Hematopoietic multipotent progenitor cell treated with erythropoietin and hydrocortisone succinate and interleukin-3 and kit ligand, for 17 days (in vitro differentiated cells): ENCODE measurements around the gene PPP1R9A.

Experiments
- DNase-seq: peaks from one replicate; pipeline ENCODE4 v3.0.0-alpha.2; 2015; ENCODE audit warnings: low spot score

Gene PPP1R9A

GRCh38 chr7:94909179-94909466 lies 1.7 kb downstream of the PPP1R9A start:
- DNase-seq, result no peak

GRCh38 chr7:94912085-94912484 lies 4.7 kb downstream of the PPP1R9A start:
- no peak for DNase-seq

- DNase-seq, result no peak
Measured at GRCh38 chr7:94913391-94913790, 6.0 kb downstream of the PPP1R9A start.

- no peak for DNase-seq
Measured at GRCh38 chr7:94921911-94922310, 14.5 kb downstream of the PPP1R9A start.

GRCh38 chr7:94922457-94922856 lies 15.1 kb downstream of the PPP1R9A start:
- no peak for DNase-seq

- DNase-seq, result no peak
Measured at GRCh38 chr7:94923412-94923811, 16.0 kb downstream of the PPP1R9A start.

- no peak for DNase-seq
Measured at GRCh38 chr7:94928168-94928707, 20.8 kb downstream of the PPP1R9A start.

- no peak for DNase-seq
Measured at GRCh38 chr7:94933256-94933990, 26.0 kb downstream of the PPP1R9A start.

- no peak for DNase-seq
Measured at GRCh38 chr7:94939395-94939794, 32.0 kb downstream of the PPP1R9A start.

DNA sequence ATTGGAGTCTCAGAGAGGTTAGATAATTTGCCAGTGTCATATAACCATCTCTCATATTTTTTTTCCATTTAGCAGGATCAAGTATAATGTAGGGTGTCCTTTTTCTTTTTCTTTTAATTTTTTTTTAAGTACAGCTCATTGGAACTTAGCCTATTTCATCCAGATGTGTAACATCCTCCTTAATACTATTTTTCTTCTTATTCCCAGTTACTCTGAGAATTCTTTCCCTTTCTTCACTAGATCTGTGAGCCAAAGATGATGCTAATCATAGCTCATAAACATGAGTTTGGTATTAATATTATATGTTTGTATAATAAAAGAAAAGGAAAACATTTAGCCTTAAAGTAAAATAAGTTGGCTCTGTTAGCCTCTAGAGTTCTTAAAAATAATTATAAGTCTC lies 32.8 kb downstream of the PPP1R9A start:
- DNase-seq, result no peak

DNA sequence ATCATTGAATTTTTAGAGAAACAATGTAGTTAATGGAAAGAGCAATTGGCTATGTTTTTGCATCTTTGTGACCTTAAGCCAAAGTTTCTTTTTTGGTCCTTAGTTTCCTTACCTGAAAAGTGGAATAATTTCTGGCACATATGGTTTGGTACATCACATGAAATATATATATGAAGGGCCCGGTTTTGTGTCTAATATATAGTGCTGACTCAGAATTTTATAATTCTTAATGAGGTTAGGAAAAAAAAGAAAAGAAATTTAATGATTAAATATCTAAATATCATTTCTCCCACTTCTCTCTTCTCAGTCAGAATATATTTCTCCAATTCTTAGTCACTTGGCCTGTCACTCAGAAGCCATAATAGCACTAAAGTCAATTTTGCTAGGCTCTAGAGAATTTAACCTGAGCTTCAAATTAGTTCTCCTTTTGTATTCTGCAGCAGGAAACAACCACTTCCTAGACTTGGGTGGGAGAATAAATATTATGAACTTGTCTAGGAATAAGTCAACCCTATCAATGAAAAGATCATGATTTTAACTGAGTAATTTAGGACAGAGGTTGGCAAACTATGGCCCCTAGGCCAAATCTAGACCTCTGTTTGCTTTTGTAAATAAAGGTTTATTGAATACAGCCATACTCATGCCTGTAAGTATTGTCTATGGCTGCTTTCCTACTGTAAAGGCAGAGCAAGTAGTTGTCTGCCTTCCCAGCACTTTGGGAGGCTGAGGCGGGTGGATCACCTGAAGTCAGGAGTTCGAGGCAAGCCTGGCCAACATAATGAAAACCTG lies 34.6 kb downstream of the PPP1R9A start:
- DNase-seq, result no peak

- DNase-seq, result no peak
Measured at GRCh38 chr7:94943134-94943533, 35.7 kb downstream of the PPP1R9A start.

- DNase-seq, result no peak
Measured at GRCh38 chr7:94949532-94949931, 42.1 kb downstream of the PPP1R9A start.

GRCh38 chr7:94955807-94956206 lies 48.4 kb downstream of the PPP1R9A start:
- no peak for DNase-seq

GRCh38 chr7:94957061-94957460 lies 49.7 kb downstream of the PPP1R9A start:
- no peak for DNase-seq

DNA sequence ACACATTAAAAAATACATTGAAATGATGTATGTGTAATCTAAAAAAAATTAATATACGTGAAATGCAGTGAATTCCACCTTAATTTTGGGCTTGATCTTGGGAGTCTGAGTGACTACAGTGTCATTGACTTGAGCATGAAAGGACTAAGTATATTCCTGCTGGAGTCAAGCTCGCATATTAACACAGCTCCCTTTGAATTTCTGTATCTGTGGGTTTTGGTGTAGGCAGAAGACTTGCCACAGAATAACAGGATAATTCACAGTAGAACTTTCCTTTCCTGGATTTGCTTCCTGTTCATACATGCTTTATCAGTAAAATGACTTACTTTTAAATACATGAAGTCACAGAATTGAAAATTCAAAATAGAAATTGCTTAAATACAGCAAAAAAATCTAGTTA lies 55.3 kb downstream of the PPP1R9A start:
- no peak for DNase-seq

DNA sequence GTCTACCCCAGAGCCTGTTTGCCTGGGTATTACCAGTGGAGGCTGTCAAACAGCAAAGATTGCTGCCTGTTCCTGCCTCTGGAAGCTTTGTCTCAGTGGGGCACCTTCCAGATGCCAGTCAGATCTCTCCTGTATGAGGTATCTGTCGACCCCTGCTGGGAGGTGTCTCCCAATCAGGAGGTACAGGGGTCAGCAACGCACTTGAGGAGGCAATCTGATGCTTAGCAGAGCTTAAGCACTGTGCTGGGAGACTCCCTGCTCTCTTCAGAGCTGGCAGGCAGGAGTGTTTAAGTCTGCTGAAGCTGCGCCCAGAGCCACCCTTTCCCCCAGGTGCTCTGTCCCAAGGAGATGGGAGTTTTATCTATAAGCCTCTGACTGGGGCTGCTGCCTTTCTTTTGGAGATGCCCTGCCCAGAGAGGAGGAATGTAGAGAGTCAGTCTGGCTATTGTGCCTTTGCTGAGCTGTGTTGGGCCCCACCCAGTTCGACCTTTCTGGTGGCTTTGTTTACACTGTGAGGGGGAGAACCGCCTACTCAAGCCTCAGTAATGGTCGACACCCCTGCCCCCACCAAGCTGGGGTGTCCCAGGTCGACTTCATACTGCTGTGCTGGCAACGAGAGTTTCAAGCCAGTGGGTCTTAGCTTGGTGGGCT lies 62.2 kb downstream of the PPP1R9A start:
- DNase-seq, result no peak

DNA sequence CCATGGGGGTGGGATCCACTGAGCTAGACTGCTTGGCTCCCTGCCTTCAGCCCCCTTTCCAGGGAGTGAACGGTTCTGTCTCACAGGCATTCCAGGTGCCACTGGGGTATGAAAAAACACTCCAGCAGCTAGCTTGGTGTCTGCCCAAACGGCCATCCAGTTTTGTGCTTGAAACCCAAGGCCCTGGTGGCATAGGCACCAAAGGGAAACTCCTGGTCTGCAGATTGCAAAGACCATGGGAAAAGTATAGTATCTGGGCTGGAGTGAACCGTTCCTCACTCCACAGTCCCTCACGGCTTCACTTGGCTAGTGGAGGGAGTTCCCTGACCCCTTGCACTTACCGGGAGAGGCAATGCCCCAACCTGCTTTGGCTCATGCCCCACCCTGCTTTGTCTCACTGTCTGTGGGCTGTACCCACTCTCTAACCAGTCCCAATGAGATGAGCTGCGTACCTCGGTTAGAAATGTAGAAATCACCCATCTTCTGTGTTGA lies 62.7 kb downstream of the PPP1R9A start:
- no peak for DNase-seq

DNA sequence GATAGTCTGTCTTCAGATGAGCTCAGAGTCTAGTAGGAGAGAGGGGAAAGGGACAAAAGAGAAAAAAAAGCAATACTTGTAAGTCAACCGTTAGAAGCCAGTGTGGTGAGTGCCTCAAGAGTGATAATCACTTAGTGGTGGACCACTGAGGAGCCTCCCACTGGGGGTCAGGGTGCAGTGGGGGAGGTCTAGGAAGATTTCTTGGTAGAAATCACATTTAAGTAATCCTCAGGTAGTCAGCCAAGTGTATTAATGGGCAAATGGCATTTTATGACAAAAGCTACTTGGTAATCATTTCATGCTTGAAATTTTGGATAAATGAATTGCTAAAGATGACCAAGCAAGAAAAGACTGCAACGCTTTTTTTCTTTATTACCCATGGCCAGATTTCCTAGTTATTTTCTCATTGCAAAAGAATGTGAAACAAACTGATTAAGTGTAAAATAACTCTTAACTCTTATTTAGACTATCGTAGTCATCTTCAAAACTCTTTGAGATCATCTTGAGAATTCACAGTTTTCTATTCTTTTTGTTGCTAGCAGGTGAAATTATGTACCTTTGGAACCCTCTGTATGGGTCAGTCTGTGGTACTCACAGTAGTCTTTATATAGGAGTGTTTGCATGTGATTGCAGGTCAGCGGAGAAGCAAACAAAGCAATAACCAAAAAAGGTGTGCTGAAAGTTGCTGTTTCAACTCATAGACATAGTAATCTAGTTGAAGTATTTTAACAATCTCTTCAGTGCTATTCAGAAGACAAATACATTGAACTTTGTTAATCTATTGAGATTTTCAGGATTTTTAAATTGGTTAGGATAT lies 63.9 kb downstream of the PPP1R9A start:
- DNase-seq, result no peak

DNA sequence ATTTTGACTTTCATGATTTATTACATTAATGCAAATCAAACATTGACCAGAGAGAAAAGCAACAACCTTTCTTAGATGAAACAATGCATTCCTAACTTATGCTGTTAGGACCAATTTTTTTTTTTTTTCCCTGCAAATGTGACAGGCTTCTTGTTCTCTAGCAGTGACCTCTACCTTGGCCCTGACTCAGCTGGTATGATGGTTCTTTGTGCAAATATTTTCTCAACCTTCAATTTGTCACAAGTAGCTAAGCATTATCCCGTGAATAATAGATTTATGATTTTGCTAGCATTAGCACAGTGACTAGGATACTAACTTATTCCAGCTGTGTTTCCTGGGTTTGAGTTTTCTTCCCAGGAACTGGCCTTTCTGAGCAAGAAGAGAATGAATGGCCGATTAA lies 64.9 kb downstream of the PPP1R9A start:
- no peak for DNase-seq

DNA sequence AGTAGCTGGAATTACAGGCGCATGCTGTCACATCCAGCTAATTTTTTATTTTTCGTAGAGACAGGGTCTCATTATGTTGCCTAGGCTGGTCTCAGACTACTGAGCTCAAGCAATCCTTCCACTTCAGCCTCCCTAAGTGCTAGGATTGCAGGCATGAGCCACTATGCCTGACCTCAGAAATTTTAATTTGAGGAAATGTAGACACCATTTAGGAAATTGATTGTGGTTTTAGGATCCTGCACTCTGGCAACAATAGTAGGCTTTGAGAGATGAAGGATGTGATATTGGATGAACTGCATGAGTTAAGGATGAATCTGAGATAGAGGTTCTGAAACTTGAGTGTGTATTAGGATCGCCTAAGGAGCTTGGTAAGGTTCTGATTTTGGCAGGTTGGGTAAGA lies 66.5 kb downstream of the PPP1R9A start:
- no peak for DNase-seq

GRCh38 chr7:94974423-94974822 lies 67.0 kb downstream of the PPP1R9A start:
- DNase-seq, result no peak
